ENCODE measurements around the gene GGA1.
A peak's percentile ranks its signal among the peaks of the same experiment; 100 is the strongest.

The GGA1 gene

DNA sequence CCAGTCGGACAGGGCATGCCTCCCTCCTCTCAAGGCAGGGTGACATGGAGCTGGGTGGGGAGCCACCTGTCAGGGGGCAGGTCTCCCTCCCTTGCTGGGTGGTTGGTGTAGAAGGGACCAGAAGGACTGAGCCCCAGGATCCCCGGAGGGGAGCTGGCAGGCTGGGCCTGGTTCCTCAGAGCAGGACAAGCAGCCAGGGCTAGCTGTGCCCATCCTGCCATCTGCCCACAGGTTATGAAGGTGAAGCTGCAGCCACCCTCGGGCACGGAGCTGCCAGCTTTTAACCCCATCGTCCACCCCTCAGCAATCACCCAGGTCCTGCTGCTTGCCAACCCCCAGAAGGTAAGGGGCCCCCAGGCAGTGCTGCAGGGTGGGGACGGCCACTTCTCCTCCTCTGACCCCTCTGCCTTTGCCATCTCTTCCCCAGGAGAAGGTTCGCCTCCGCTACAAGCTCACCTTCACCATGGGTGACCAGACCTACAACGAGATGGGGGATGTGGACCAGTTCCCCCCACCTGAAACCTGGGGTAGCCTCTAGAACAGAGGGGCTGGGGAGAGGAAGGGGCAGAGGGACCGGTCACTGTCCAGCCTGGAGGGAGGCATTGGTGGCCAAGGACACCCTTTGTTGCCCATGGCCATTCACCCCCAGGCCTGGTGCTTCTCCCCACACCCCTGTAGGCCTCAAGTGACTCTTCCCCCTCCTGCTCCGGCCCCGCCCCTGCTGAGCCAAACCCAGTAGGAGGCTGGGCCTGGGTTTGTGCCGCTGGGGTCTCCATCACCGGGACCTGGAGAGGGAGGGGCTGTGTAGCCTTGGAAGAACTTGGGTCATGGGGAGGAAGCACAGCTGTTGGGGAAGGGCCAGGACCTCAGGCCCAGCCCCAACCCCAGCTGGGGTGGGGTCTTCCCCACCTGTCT, 23.8 kb downstream of the GGA1 start:
- ATAC-seq = no peak

DNA sequence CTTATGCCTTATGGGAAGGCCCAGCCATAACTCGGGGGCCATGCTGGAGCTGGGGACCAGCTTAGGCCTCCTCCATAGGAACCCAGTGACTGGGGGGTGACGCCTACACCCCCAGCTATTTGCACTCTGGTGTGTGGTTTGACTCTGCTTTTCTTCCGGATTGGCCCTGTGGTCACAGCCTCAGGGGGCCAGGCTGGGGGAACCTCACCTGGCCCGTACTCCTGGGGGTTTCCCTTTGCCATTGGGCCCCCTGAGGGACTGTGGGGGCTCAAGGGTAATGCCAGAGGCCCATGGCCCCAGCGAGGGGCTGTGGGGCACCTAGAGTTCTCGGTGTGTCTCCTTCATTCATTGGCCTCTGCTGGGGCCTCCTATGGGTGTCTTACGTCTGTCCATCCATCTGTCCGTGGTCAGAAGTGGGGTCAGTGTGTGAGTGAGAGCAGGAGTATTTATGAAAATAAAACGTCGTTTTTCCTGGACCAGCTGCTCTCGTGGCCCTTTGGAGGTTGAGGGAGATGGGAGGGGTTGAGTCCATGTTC, 24.5 kb downstream of the GGA1 start:
- peak; percentile 51 to 58 for ATAC-seq

DNA sequence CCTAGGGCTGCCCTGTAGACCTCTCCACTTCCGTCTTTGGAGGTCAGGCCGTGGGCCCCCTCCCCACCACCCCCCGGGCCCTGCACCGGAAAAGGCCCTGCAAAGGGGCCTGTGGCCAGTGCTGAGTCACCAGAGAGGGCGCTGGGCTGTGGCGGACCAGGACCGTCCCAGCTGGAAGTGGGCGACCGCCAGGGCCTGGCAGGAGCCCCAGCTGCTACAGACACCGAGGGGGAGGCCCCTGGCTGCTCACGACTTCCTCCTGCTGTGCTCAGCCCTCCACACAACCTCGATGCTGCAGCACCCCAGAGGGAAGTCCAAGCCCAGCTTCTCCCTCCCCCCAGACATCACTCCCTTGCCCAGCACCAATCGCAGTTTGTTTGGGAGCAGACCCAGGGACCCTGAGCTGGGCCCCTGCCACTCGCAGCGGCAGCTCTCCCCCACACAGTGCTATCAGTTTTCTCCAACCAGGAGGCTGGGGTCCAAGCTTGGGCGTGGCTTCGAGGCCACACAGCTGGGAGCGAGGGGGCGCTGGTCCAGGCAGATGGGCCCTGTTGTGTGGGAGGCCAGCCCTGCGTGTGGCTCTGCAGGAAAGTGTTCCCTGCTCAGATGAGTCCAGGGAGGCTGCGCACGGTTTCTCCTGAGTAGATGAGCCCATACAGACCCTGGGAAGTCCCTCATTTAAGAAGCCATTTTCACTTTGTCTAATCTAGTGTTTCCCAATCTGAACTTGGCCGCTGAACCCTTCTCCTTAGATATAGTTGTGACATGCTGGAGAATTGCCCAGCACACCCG, 25.2 kb downstream of the GGA1 start:
- ATAC-seq = peak; percentile 62 to 70

- no peak for ATAC-seq
Observed at GRCh38 chr22:37634417-37634924, 25.8 kb downstream of the GGA1 start.

- ATAC-seq = no peak
Observed at GRCh38 chr22:37635157-37635556, 26.5 kb downstream of the GGA1 start.

DNA sequence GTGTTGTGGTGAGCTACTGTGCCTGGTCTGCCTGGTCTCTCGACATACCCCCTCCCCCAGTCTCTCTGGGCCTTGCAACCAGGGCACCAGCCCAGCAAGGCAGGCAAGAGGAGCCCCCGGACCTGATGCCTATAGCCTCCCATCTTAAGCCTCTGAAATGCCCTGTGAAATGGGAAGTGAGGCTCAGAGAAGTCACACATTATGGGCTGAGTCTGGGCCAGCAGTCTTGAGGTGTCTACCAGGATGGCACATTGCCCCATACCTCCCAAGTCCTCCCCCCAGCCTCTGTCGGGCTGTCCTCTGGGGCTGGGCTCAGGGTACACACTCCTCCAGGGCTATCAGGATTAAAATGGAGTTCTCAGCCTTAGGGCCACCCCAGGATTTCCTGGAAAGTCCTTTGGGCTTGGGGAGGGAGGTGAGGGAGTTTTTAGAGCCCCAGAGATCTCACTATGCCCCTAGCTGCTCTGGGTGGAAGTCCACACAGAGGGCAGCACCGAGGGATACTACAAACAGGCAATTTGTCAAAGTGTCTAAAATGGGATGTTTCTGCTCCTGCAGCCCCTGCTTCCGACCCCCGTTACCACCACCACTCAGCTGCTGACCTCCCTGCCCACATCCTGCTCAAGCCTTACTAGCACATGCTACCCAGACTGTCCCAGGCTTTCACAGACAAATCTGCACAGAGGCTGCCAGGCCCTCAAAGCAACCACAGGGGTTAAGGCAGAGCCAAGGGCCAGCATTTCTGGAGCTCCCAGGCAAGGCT, 27.7 kb downstream of the GGA1 start:
- ATAC-seq = no peak

- no peak for ATAC-seq
Observed at GRCh38 chr22:37636949-37637273, 28.3 kb downstream of the GGA1 start.

GRCh38 chr22:37638391-37639069, 29.9 kb downstream of the GGA1 start:
- ATAC-seq = peak; percentile 19 to 25

GRCh38 chr22:37639070-37639760, 30.6 kb downstream of the GGA1 start, which contains the start of gene SH3BP1:
TSS of gene SH3BP1 (plus strand) at chr22:37639669. CDS start at chr22:37639788, 119 bp downstream.
- peak; percentile 45 to 57 for ATAC-seq

- ATAC-seq = no peak
Observed at GRCh38 chr22:37639771-37640590, 31.3 kb downstream of the GGA1 start.

DNA sequence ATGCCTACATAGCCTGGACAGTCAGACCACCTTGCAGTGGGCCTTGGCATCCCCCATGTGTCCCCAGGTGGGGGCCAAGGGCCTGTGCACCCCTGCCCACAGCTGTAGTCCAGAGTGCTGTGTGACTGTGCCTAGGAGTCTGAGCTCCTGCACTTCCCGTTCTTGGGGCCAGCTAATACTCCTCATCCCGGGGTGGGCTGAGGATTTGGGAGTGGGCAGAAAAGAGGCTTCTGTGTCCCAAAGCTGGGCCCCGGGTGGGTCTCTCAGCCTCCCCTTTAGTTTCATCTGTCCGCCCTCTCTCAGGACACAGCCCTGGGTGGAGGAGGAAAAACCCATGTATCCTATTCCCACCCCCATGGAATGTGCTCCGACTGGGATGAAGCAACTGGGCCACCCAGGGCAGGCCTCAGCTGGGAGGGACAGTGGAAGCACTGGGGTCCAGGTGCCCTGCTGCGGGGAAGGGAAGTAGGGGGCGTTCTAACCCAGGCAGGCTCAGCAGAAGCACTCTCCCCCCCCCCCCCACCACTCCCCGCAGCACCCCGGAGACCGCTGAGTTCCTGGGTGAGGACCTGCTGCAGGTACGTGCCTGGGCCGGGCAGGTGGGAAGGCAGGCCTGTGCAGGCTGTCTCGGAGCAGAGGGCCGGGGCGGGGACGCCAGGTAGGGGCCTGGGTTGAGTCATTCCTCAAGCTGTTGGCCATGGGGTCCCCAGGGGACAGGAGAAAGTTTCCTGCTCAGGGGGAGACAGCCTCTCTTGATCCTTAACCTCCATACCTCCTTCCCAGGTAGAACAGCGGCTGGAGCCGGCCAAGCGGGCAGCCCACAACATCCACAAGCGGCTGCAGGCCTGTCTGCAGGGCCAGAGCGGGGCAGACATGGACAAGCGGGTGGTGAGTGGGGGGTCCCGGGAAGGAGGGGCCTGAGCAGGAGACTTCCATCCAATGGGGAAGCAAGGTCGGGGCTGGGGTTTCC, 32.2 kb downstream of the GGA1 start:
- no peak for ATAC-seq

DNA sequence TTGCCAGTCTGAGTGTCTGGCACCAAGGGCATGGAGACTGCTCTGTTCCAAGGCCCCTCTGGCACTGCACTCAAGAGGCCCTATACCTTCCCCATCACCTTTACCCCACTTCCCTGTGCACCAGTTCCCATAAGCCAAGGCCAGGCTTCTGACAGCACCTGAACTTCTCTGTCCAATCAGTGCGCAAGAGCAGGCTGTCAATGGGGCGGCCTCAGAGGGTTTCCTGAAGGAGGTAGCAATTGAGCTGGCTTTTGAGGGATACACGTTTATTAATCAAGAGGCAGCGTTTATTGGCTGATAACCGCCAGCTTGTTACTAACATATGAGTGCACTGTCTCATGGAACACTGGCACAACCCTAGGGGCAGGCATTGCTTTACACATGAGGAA, 32.9 kb downstream of the GGA1 start:
- no peak for ATAC-seq

- peak; percentile 68 to 74 for ATAC-seq
Observed at GRCh38 chr22:37643225-37643847, 34.7 kb downstream of the GGA1 start.

DNA sequence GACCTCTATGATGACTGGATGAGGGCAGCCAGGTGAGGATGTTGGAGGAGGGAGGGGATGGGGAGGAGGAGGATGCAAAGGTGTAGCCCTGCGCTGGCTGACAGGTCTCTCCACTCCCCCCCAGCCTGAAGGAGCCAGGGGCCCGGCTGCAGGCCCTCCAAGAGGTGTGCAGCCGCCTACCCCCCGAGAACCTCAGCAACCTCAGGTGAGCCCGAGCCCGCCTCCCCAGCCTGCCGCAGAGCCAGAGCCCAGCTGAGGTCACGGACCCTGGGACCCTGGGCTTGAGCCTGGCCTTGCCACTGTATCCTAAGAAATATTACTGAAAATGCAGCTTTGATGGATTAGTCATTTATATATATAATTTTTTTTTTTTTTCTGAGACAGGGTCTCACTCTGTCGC, 38.7 kb downstream of the GGA1 start:
- ATAC-seq = no peak

- no peak for ATAC-seq
Observed at GRCh38 chr22:37647928-37648327, 39.3 kb downstream of the GGA1 start.

- no peak for ATAC-seq
Observed at GRCh38 chr22:37650463-37651136, 42.0 kb downstream of the GGA1 start.

DNA sequence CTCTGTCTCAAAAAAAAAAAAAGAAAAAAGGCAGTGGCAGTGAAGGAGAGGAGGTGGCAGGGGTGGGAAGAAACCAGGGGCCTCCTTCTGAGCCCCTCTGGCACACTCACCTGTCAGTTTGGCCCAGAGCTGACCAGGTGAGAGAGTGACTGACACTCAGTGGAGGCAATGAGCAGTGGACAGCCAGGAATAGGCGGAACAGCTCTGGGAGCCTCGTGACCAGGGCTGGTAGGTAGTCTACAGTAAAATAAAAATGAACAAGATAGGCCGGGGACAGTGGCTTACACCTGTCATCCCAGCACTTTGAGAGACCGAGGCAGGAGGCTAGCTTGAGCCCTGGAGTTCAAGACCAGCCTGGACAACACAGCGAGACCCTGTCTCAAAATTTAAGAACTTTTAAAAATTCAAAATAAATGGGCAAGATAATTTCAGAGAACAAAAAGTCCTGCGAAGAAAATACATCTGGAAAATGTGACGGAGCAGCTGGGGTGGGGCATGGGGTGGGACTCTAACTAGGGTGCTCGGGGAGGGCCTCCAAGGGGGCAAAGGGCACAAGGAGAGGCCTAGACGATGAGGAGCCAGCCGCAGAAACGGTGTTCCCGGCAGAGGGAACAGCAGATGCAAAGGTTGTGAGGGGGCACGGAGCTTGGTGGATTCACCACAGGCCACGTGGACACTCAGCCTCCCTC, 46.1 kb downstream of the GGA1 start:
- ATAC-seq = no peak

GRCh38 chr22:37655252-37655563, 46.6 kb downstream of the GGA1 start:
- ATAC-seq = no peak
